Activated naive CD4-positive, alpha-beta T cell treated with anti-CD3 and anti-CD28 coated beads, Interleukin-2, amount 50 U/mL, for 72 hours (primary cell): ENCODE results near the gene REXO1. TPM values are rescaled to one million over a fixed set of nuclear protein-coding genes. Genes with fewer than 3 reads are reported as not detected.
"Not testable (repeated sequence)": the region's sequence is repeated elsewhere in the genome, so short reads cannot be mapped to it uniquely, and the experiment has no call there.

Source experiments
- ATAC-seq, 2 donors: fragments of 150-1000 bp; cut with Tn5 transposase; 2 replicates each; pipeline ENCODE4 v1.10.0; 2021; ENCODE audit warnings: mild to moderate bottlenecking in 2 of 2, moderate library complexity in 2 of 2
- DNase-seq, 2 donors: peaks; one replicate each; pipeline ENCODE4 v3.0.0; 2021 to 2022; ENCODE audit warnings: low spot score in 2 of 2
- H3K27ac Mint-ChIP-seq, 2 donors: one replicate each; pipeline ENCODE4 v1.8.0; 2022; ENCODE audit warnings: mild to moderate bottlenecking in 2 of 2, mixed read lengths in 2 of 2
- H3K36me3 Mint-ChIP-seq, 2 donors: one replicate each; pipeline ENCODE4 v1.8.0; 2022; ENCODE audit warnings: mixed read lengths in 2 of 2
- H3K9me3 Mint-ChIP-seq, 2 donors: one replicate each; pipeline ENCODE4 v1.8.0; 2022; ENCODE audit warnings: mixed read lengths in 2 of 2
- total RNA-seq, 2 donors: library from RNA; stranded (reverse); gene quantifications; one replicate each; pipeline ENCODE4 v1.2.3, GENCODE V29; 2022

Gene REXO1
- total RNA-seq, 2 donors from 2014 or later = 35.5 to 44.5 TPM

- peaks cover 24 to 25% of the 10 kb centered on the region in 2 donors for H3K36me3 Mint-ChIP-seq
- ATAC-seq (no peak), DNase-seq (no peak)
- H3K27ac Mint-ChIP-seq = peak overlapping the region in 1 of 2 donors; percentile 46
- no peaks in the 10 kb centered on the region for H3K9me3 Mint-ChIP-seq
Observed at GRCh38 chr19:1880611-1881392, 32.5 kb upstream of the REXO1 start.

GRCh38 chr19:1879982-1880381 is 31.7 kb upstream of the REXO1 start:
- not testable (repeated sequence) for H3K9me3 Mint-ChIP-seq, ATAC-seq, DNase-seq
- peaks cover 31% of the 10 kb centered on the region in 2 donors for H3K36me3 Mint-ChIP-seq
- peak overlapping the region in 1 of 2 donors; percentile 50 for H3K27ac Mint-ChIP-seq

- not testable (repeated sequence) for H3K9me3 Mint-ChIP-seq, DNase-seq, ATAC-seq
- Mint-ChIP-seq H3K27ac (peak overlapping the region in 1 of 2 donors; percentile 27), H3K36me3 (peaks cover 30 to 31% of the 10 kb centered on the region in 2 donors)
Observed at GRCh38 chr19:1878583-1878982, 30.3 kb upstream of the REXO1 start.

GRCh38 chr19:1877280-1877660 is 29.0 kb upstream of the REXO1 start:
- not testable (repeated sequence) for DNase-seq, H3K27ac Mint-ChIP-seq, H3K9me3 Mint-ChIP-seq, ATAC-seq
- H3K36me3 Mint-ChIP-seq = peaks cover 19 to 21% of the 10 kb centered on the region in 2 donors

GRCh38 chr19:1876496-1877279 is 28.4 kb upstream of the REXO1 start:
- not testable (repeated sequence) for DNase-seq, H3K9me3 Mint-ChIP-seq
- peak; percentile 11 to 20 for ATAC-seq
- Mint-ChIP-seq H3K27ac (peak overlapping the region; percentile 85 to 95), H3K36me3 (peaks cover 19 to 20% of the 10 kb centered on the region in 2 donors)

GRCh38 chr19:1875646-1876495 is 27.6 kb upstream of the REXO1 start:
- Mint-ChIP-seq H3K27ac (peak overlapping the region; percentile 95 to 97), H3K36me3 (peaks cover 19 to 20% of the 10 kb centered on the region in 2 donors), H3K9me3 (no peaks in the 10 kb centered on the region)
- DNase-seq (peak; percentile 87 to 90), ATAC-seq (peak; percentile 96 to 97)

- peak overlapping the region; percentile 95 to 97 for H3K27ac Mint-ChIP-seq
- DNase-seq, H3K9me3 Mint-ChIP-seq: not testable (repeated sequence)
- H3K36me3 Mint-ChIP-seq = peaks cover 19 to 20% of the 10 kb centered on the region in 2 donors
- peak in 1 of 2 donors; percentile 5 for ATAC-seq
Observed at GRCh38 chr19:1875265-1875645, 27.0 kb upstream of the REXO1 start.

GRCh38 chr19:1874554-1875185 is 26.4 kb upstream of the REXO1 start:
- DNase-seq (no peak), ATAC-seq (peak; percentile 27 to 42)
- Mint-ChIP-seq H3K9me3 (no peaks in the 10 kb centered on the region), H3K27ac (peak overlapping the region; percentile 95 to 97), H3K36me3 (peaks cover 19 to 20% of the 10 kb centered on the region in 2 donors)

- no peak for DNase-seq
- no peak for ATAC-seq
- peak overlapping the region; percentile 95 to 97 for H3K27ac Mint-ChIP-seq
- H3K9me3 Mint-ChIP-seq = no peaks in the 10 kb centered on the region
- H3K36me3 Mint-ChIP-seq = peaks cover 19 to 20% of the 10 kb centered on the region in 2 donors
Observed at GRCh38 chr19:1873524-1874473, 25.5 kb upstream of the REXO1 start.

- DNase-seq = no peak
- H3K36me3 Mint-ChIP-seq = peaks cover 19 to 20% of the 10 kb centered on the region in 2 donors
- ATAC-seq = no peak
- H3K27ac Mint-ChIP-seq = peak overlapping the region; percentile 55 to 95
- H3K9me3 Mint-ChIP-seq = no peaks in the 10 kb centered on the region
Observed at GRCh38 chr19:1872807-1873523, 24.7 kb upstream of the REXO1 start.

GRCh38 chr19:1871630-1872029 is 23.3 kb upstream of the REXO1 start:
- Mint-ChIP-seq H3K36me3 (peaks cover 19 to 20% of the 10 kb centered on the region in 2 donors), H3K9me3 (no peaks in the 10 kb centered on the region), H3K27ac (no peak overlapping the region)
- no peak for ATAC-seq
- DNase-seq = no peak

- ATAC-seq = no peak
- no peaks in the 10 kb centered on the region for H3K9me3 Mint-ChIP-seq
- H3K27ac Mint-ChIP-seq = no peak overlapping the region
- peaks cover 19 to 20% of the 10 kb centered on the region in 2 donors for H3K36me3 Mint-ChIP-seq
- no peak for DNase-seq
Observed at GRCh38 chr19:1871140-1871597, 22.9 kb upstream of the REXO1 start.

- no peak for DNase-seq
- Mint-ChIP-seq H3K36me3 (peaks cover 3% of the 10 kb centered on the region in 2 donors), H3K9me3 (no peaks in the 10 kb centered on the region), H3K27ac (peak overlapping the region in 1 of 2 donors; percentile 29)
- ATAC-seq = no peak
Observed at GRCh38 chr19:1868971-1869370, 20.7 kb upstream of the REXO1 start.

GRCh38 chr19:1867349-1867724 is 19.1 kb upstream of the REXO1 start:
- peaks cover 3% of the 10 kb centered on the region in 2 donors for H3K36me3 Mint-ChIP-seq
- ATAC-seq (no peak), DNase-seq (no peak)
- no peaks in the 10 kb centered on the region for H3K9me3 Mint-ChIP-seq
- peak overlapping the region in 1 of 2 donors; percentile 32 for H3K27ac Mint-ChIP-seq
